Inferior parietal cortex (tissue), 1 donor: ENCODE results near the gene ARMS2.

Experiments
- DNase-seq: peaks from one replicate; pipeline ENCODE4 v3.0.0-alpha.2; 2016; ENCODE audit errors: extremely low spot score

Gene ARMS2

DNA sequence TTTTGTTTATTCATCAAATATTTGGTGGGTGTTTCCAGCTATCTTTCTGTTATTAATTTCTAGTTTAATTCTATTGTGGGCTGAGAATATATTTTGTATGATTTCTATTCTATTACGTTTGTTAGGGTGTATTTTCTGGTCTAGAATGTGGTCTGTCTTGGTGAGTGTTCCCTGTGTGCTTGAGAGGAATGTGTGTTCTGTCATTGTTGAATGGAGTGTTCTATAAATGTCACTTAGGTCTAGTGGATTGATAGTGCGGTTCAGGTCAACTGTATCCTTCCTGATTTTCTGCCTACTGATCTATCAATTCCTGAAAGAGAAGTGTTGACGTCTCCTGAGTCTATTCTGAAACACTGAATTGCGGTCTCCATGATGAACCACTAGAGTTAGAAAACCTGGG lies 15.4 kb downstream of the ARMS2 start:
- no peak for DNase-seq

- DNase-seq: no peak
Observed at GRCh38 chr10:122471531-122472177, 17.2 kb downstream of the ARMS2 start.

DNA sequence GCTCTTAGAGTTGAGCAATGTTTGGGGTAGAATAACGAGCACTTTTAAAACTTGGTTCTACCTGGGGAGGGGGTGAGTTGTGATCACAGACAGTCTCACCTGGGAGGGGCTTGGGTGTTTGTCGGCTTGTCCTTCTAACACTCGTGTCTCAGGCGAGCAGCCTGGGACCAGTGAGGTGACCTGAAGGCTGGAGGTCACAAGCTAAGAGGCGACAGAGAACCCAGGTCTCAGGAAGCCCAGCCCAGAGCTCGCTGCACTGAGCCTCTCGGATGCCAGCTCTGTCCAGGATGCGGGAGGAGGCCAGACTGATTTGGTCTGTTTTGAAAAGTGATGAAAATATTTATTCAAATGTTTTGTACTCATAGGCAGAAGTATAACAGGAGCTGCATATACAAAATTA lies 18.7 kb downstream of the ARMS2 start:
- DNase-seq: no peak

DNA sequence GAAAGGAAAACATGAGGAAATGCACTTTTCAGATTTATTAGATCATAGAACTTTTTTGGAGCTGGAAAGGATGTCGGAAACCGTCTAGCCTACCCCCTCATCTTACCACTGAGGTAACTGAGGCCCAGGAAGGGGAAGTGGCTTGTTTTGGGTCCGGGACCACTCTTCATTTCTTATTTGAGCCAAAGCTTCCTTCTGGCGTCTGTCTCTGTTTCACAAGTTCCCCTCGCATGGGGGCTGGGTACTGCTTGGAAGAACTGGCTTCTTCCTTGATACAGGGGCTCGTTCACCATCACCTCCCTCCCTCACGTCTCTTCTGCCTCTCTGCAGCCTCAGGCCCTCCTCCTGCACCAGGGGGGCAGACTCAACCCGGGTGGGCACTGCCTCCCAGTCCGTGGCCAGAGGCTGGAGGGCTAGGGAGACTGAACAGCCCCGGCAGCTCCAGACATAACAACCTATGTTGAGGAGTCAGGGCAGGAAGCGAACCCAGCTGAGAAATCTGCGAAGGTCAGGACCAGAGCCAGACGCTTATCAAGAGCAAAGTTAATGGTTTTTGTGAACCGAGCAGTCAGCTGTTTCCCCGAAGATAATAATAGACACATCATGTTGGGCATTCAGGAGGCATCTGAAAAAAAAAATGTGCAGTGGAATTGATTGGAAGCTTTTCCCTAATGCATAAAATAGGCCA lies 19.8 kb downstream of the ARMS2 start:
- DNase-seq: no peak

DNA sequence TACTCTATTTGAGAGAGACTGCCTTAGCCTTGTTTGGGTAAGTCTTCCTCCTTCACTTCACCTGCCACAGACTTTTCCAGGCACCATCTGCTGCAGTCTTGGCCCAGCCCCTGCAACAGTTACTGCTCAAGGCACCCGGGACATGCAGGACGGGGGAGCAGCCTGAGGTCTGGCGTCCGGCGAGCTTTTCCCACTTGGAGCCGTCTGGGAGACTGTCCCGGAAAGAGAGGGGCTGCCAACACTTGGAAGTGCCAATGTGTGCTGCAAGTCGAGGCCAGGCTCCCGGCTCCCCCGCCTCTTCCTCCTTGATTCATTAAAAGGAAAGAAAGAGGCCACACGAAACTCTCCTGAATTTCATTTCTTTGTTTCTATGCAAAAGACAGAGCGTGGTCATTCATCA lies 20.6 kb downstream of the ARMS2 start:
- DNase-seq: no peak

- DNase-seq: no peak
Observed at GRCh38 chr10:122475591-122476332, 21.3 kb downstream of the ARMS2 start.

DNA sequence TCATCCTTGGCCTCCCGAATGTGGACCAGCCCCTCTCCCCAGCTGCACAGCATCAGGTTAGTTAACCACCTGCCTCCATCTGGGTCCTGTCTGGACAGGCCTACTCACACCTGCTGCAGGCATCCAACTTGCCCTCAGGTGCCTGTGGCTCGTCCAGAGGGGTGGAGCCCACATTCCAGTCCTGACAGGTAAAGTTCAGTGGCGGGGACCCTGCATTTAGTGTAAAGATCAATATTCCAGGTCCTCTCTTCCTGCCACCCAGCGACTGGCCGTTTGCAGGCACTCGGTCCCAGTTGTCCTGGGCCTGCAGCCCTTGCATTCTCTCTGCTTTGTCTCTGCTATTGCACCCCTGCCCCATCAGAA lies 21.9 kb downstream of the ARMS2 start:
- no peak for DNase-seq

GRCh38 chr10:122477436-122477835 lies 23.0 kb downstream of the ARMS2 start:
- DNase-seq: no peak

DNA sequence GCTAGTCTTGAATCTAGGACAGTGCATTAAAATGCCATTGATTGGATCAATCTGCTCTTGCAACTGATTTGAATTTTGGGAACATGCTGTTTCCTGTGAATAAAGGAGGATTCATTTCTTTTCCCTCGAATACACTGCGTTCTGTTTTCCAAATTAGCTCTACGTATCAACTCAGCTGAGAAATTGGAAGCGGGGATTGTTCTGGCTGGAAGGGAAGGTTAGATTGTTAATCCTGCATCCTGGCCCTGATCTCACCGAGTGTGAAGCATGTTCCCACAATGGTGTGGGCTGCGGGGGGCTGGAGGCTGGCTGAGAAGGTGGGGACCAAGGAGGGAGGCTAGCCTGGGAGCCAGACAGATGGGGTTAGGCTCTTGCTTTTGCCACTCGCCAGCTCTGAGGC lies 24.5 kb downstream of the ARMS2 start:
- DNase-seq: peak; percentile 82

DNA sequence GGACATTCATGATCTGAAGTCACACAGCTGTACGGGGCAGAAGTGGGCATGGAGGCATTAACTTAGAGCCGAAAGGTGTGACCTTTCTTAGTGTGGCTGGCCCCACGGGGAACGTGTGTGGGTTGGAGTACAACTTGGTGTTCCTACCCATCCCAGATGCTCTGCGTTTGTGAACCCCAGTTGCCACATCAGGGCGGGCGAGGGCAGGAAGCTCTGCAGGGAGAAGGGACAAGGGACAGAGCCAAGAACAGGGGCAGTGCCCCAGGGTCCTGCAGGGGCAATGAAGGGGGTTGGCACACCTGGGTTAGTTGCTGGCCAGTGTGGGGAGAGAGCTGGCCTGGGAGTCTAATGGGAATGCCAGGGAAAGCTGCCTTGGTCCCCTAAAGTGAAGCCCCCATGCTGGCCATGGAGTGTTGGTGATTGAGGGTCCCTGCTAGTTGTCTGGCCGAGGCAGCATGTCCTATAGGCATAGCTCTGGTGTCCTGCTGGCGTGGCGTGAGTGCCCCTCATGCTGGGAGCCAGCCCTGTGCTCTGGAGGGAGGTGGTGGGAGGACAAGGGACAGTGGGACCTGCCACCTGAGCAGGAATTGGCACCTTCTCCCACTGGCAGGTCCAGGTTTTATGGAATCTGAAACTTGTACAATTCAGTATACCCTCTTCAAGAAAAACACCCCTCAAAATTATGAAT lies 25.8 kb downstream of the ARMS2 start:
- DNase-seq: no peak

DNA sequence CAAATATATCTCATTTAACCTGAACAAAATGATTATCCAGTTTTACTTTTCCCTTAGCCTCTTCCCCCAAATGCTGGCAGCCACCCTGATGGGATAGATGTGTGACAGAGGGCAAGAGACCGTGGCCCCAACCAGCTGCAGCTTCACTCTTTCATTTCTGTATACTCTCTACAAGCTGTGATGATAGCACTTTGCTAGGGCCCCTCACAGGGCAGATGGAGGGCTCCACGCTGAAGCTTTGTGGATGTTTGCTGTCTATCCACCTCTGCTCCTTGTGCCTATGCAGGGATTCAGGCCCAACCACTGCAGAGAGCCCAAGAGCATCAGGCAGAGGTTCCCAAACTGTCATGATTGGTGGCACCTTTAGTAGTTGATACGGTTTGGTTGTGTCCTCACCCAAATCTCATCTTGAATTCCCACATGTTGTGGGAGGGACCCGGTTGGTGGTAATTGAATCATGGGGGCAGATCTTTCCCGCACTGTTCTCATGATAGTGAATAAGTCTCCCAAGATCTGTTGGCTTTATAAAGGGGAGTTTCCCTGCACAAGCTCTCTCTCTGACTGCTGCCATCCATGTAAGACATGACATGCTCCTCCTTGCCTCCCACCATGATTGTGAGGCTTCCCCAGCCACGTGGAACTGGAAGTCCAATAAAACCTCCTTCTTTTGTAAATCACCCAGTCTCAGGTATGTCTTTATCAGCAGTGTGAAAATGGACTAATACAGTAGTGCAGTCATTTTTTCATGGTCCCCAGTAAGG lies 27.0 kb downstream of the ARMS2 start:
- DNase-seq: no peak

DNA sequence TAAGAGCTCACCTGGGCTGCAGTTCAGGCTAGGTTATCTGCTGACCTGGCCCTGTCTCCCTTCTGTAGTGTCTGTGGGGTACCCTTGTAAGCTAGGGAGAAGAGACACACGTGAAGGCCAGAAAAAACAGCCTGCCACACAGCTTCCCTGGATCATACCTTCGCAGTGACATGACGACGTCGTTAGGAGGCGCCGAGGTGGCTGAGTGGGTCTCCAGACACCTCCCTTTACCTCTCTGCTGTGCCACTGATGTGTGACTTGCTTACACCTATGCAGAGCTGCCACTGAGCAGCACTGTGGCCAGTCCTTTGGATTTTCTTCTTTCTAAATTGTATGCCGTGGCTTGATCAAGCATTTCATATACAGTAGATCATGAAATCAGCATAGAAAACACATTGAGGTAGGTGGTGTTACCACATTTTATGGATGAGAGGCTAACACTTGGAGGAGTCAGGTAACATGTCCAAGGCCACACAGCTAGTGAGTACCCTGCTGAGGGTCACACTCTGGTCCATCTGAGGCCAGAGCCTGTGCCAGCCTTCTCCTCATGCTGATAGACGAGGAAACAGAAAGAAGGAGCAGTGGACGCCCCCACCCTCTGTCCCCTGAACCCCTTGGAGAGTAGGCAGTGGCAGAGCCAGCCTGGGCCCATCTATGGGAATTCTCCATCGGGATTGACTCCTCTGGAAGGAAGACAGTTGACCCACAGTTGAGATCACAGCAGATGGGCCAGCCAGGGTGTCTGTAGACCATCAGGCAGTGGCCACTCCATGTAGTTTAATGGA lies 30.0 kb downstream of the ARMS2 start:
- DNase-seq: no peak

GRCh38 chr10:122485670-122486069 lies 31.2 kb downstream of the ARMS2 start:
- DNase-seq: no peak

GRCh38 chr10:122486406-122487080 lies 32.1 kb downstream of the ARMS2 start:
- no peak for DNase-seq

DNA sequence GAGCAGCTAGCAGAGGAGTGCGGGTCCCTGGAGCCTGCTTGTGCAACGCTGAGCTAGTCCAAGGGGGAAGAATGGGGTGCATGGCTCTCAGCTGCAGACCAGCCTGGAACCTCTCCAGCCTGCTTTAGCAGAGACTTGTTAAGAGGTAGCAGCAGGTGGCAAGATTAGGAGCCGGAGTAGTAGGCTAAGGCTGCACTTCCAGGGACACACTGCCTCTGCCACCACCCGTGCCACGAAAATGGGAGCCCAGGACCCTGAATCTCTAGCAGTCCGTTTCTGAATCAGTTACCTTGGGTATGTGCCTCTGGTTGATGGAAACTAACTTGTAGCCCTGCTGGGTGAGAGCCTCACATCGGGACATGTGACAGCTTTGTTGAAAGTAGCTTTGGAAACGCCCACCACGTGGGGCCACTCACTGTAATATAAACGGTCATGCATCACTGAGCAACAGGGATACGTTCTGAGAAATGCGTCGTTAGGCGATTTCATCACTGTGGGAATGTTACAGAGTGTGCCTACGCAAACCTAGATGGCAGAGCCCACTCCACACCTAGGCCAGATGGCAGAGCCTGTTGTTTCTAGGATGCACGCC lies 32.8 kb downstream of the ARMS2 start:
- no peak for DNase-seq

GRCh38 chr10:122490268-122490667 lies 35.8 kb downstream of the ARMS2 start:
- DNase-seq: no peak

GRCh38 chr10:122490786-122491680 lies 36.6 kb downstream of the ARMS2 start:
- DNase-seq: no peak

GRCh38 chr10:122492006-122492405 lies 37.6 kb downstream of the ARMS2 start:
- DNase-seq: no peak

GRCh38 chr10:122492999-122493481 lies 38.6 kb downstream of the ARMS2 start:
- no peak for DNase-seq
